Trophoblast cell (in vitro differentiated cells and primary cell): Measurements from ENCODE around the gene DNAH14.

Experiments used
- DNase-seq, 2 donors: peaks; one replicate each; pipeline ENCODE4 v3.0.0-alpha.2; 2016
- H2AFZ ChIP-seq: 2 replicates; pipeline ENCODE4 v1.6.1; 2013; ENCODE audit warnings: low read length, moderate library complexity, mild to moderate bottlenecking; ENCODE audit not compliant: insufficient read depth, poor library complexity
- H2AK5ac ChIP-seq: 2 replicates; pipeline ENCODE4 v1.6.1; 2013; ENCODE audit warnings: mild to moderate bottlenecking, low read length
- H2BK120ac ChIP-seq: 2 replicates; pipeline ENCODE4 v1.6.1; 2013; ENCODE audit warnings: low read length, mild to moderate bottlenecking, moderate library complexity; ENCODE audit not compliant: insufficient read depth, poor library complexity
- H2BK12ac ChIP-seq: 2 replicates; pipeline ENCODE4 v1.6.1; 2013; ENCODE audit warnings: mild to moderate bottlenecking, low read length, moderate library complexity
- H2BK5ac ChIP-seq: 2 replicates; pipeline ENCODE4 v1.6.1; 2013; ENCODE audit warnings: low read length, low read depth, moderate library complexity, mild to moderate bottlenecking; ENCODE audit not compliant: poor library complexity
- H3K14ac ChIP-seq: 2 replicates; pipeline ENCODE4 v1.6.1; 2013; ENCODE audit warnings: mild to moderate bottlenecking, low read length
- H3K18ac ChIP-seq: 2 replicates; pipeline ENCODE4 v1.6.1; 2013; ENCODE audit warnings: mild to moderate bottlenecking, low read length
- H3K23ac ChIP-seq: 2 replicates; pipeline ENCODE4 v1.6.1; 2013; ENCODE audit warnings: low read length
- H3K27ac ChIP-seq: 2 replicates; pipeline ENCODE4 v1.5.1; 2013; ENCODE audit warnings: low read depth, mild to moderate bottlenecking, inconsistent platforms, low read length, moderate library complexity
- H3K27me3 ChIP-seq: 2 replicates; pipeline ENCODE4 v1.6.1; 2013; ENCODE audit warnings: inconsistent platforms, mild to moderate bottlenecking, low read length, moderate library complexity; ENCODE audit not compliant: insufficient read depth
- H3K36me3 ChIP-seq, 2 experiments: 1 replicate in 1 of 2; 2 replicates in 1 of 2; pipeline ENCODE4 v1.6.1; 2013; ENCODE audit warnings: low read length in 2 of 2, mild to moderate bottlenecking in 2 of 2, moderate library complexity in 1 of 2; ENCODE audit not compliant: insufficient read depth in 2 of 2, control insufficient read depth in 1 of 2
- H3K4ac ChIP-seq: 2 replicates; pipeline ENCODE4 v1.6.1; 2013; ENCODE audit warnings: low read depth, mild to moderate bottlenecking, low read length, moderate library complexity
- H3K4me1 ChIP-seq, 2 experiments: 1 replicate in 1 of 2; 2 replicates in 1 of 2; pipeline ENCODE4 v1.6.1; 2013; ENCODE audit warnings: low read length in 2 of 2, mild to moderate bottlenecking in 2 of 2, moderate library complexity in 1 of 2; ENCODE audit not compliant: insufficient read depth in 2 of 2, control insufficient read depth in 1 of 2
- H3K4me2 ChIP-seq: 2 replicates; pipeline ENCODE4 v1.6.1; 2013; ENCODE audit warnings: inconsistent platforms, mild to moderate bottlenecking, low read length, moderate library complexity
- H3K4me3 ChIP-seq: 2 replicates; pipeline ENCODE4 v1.5.1; 2013; ENCODE audit warnings: mild to moderate bottlenecking, low read depth, low read length, inconsistent platforms
- H3K79me1 ChIP-seq: one replicate; pipeline ENCODE4 v1.6.1; 2013; ENCODE audit warnings: low read length
- H3K79me2 ChIP-seq: 2 replicates; pipeline ENCODE4 v1.6.1; 2013; ENCODE audit warnings: low read length, mild to moderate bottlenecking; ENCODE audit not compliant: control insufficient read depth, insufficient read depth, poor library complexity
- H3K9ac ChIP-seq: 2 replicates; pipeline ENCODE4 v1.6.1; 2013; ENCODE audit warnings: mild to moderate bottlenecking, low read length
- H3K9me3 ChIP-seq: 2 replicates; pipeline ENCODE4 v1.6.1; 2013; ENCODE audit warnings: low read depth, mild to moderate bottlenecking, control low read depth, inconsistent platforms, low read length; ENCODE audit not compliant: insufficient read depth
- H4K12ac ChIP-seq: 2 replicates; pipeline ENCODE4 v1.6.1; 2013; ENCODE audit warnings: low read depth, mild to moderate bottlenecking, low read length, moderate library complexity
- H4K8ac ChIP-seq: 2 replicates; pipeline ENCODE4 v1.6.1; 2013; ENCODE audit warnings: low read depth, mild to moderate bottlenecking, low read length, moderate library complexity
- H4K91ac ChIP-seq: one replicate; pipeline ENCODE4 v1.6.1; 2013; ENCODE audit warnings: low read depth, mild to moderate bottlenecking, low read length, moderate library complexity
- WGBS: extraction: QIAGEN DNeasy Blood & Tissue Kit; methylation state at CpG from one replicate; pipeline ENCODE4 v1.1.7; 2013; ENCODE audit warnings: missing lambda C conversion rate; ENCODE audit not compliant: insufficient read length, insufficient coverage; ENCODE audit errors: extremely low coverage; 5-methylcytosine and 5-hydroxymethylcytosine counted together

Gene DNAH14

DNA sequence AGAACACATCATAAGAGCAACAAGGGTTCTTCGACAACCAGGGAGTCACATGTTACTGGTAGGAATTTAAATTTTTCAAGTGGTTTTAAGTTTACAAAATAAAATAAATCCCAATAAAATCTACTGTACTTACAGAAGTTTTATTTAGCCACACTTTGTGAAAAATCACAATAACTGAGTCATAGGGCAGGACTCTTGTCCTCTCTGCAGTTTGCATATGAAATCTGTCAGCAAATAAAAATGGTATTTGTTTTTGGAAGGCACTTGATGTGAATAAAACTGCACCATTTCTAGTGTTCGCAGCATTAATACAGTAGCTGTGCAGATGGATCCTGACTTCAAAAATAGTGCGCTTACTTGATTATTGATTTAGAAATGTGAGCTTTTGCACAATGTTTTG, 348.0 kb downstream of the DNAH14 start:
- H4K12ac ChIP-seq = no peak overlapping the region
- DNase-seq = no peak
- H3K14ac ChIP-seq = no peak overlapping the region
- no peak overlapping the region for H2AFZ ChIP-seq
- H3K79me1 ChIP-seq = no peaks in the 10 kb centered on the region
- H3K27ac ChIP-seq = no peak overlapping the region
- H3K9ac ChIP-seq = no peak overlapping the region
- no peaks in the 10 kb centered on the region for H3K27me3 ChIP-seq
- H3K4me2 ChIP-seq = no peak overlapping the region
- no peak overlapping the region for H2BK12ac ChIP-seq
- H3K18ac ChIP-seq = no peak overlapping the region
- no peaks in the 10 kb centered on the region for H3K79me2 ChIP-seq
- no peak overlapping the region for H2AK5ac ChIP-seq
- WGBS = no CpG with 5 or more reads among the region's 3 CpGs
- H4K91ac ChIP-seq = no peak overlapping the region
- H4K8ac ChIP-seq = no peak overlapping the region
- H3K4ac ChIP-seq = no peak overlapping the region
- H3K4me1 ChIP-seq = no peaks in the 10 kb centered on the region
- no peak overlapping the region for H2BK120ac ChIP-seq
- H3K23ac ChIP-seq = no peak overlapping the region
- no peaks in the 10 kb centered on the region for H3K36me3 ChIP-seq
- H3K9me3 ChIP-seq = no peaks in the 10 kb centered on the region
- no peak overlapping the region for H2BK5ac ChIP-seq
- no peak overlapping the region for H3K4me3 ChIP-seq

DNA sequence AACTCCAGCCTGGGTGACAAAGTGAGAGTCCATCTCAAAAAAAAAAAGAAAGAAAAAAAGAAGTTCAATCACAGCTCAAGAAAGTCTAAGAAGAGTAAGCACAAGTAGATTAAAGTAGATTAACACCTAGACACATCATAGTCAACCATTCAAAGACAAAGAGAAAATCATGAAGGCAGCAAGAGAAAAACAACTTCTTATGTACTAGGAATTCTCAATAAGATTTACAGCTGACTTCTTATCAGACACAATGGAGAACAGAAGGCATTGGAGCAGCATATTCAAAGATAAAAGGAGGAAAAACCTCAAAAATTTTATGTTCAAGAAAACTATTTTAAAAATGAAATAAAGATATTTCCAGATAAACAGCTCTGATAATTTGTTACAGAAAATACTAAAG, 351.1 kb downstream of the DNAH14 start:
- Histone ChIP-seq H3K14ac (no peak overlapping the region), H4K91ac (no peak overlapping the region), H3K9me3 (no peaks in the 10 kb centered on the region), H2AK5ac (no peak overlapping the region), H3K23ac (no peak overlapping the region), H3K4ac (no peak overlapping the region), H3K79me2 (no peaks in the 10 kb centered on the region), H3K9ac (no peak overlapping the region), H4K12ac (no peak overlapping the region), H3K4me2 (no peak overlapping the region), H3K27me3 (no peaks in the 10 kb centered on the region), H3K4me3 (no peak overlapping the region), H3K4me1 (no peaks in the 10 kb centered on the region), H3K79me1 (no peaks in the 10 kb centered on the region), H3K18ac (no peak overlapping the region), H2AFZ (no peak overlapping the region), H2BK5ac (no peak overlapping the region), H4K8ac (no peak overlapping the region), H3K27ac (no peak overlapping the region), H3K36me3 (no peaks in the 10 kb centered on the region), H2BK120ac (no peak overlapping the region), H2BK12ac (no peak overlapping the region)
- DNase-seq = no peak

GRCh38 chr1:225290244-225290643, 360.8 kb downstream of the DNAH14 start:
- Histone ChIP-seq H4K8ac (no peak overlapping the region), H3K18ac (no peak overlapping the region), H2AK5ac (no peak overlapping the region), H3K4me2 (no peak overlapping the region), H2BK120ac (no peak overlapping the region), H3K36me3 (no peaks in the 10 kb centered on the region), H3K9me3 (no peaks in the 10 kb centered on the region), H3K79me2 (no peaks in the 10 kb centered on the region), H3K23ac (no peak overlapping the region), H3K4ac (no peak overlapping the region), H3K27ac (no peak overlapping the region), H3K27me3 (no peaks in the 10 kb centered on the region), H2BK12ac (no peak overlapping the region), H4K91ac (no peak overlapping the region), H3K14ac (no peak overlapping the region), H2BK5ac (no peak overlapping the region), H2AFZ (no peak overlapping the region), H4K12ac (no peak overlapping the region), H3K4me3 (no peak overlapping the region), H3K79me1 (no peaks in the 10 kb centered on the region), H3K9ac (no peak overlapping the region), H3K4me1 (no peaks in the 10 kb centered on the region)
- no CpG with 5 or more reads among the region's 1 CpG for WGBS
- no peak for DNase-seq

DNA sequence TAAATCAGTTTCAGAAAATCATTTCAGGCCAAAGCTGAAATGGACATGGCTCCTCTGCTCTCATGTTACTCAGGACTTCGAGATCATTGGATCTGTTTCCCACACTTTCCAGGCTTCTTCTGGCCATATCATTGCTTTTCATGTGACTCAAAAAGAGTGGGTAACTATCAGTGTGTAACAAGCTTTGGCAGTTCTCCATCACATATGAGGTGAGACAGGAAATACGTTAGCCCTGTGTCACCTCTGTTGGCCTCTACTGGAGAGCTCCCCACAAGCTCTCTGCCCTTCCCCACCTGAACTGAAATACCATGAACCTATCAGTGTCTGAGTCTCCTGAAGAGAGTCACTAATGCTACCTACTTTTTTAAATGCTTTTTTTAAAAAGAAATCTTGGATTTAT, 370.1 kb downstream of the DNAH14 start:
- H3K4me1 ChIP-seq = no peaks in the 10 kb centered on the region
- H3K9ac ChIP-seq = no peak overlapping the region
- no peak overlapping the region for H3K4me2 ChIP-seq
- H3K18ac ChIP-seq = no peak overlapping the region
- no peaks in the 10 kb centered on the region for H3K79me1 ChIP-seq
- no peak for DNase-seq
- no peak overlapping the region for H3K4ac ChIP-seq
- no peak overlapping the region for H4K8ac ChIP-seq
- no peak overlapping the region for H3K4me3 ChIP-seq
- no peak overlapping the region for H3K27ac ChIP-seq
- H4K91ac ChIP-seq = no peak overlapping the region
- no peaks in the 10 kb centered on the region for H3K36me3 ChIP-seq
- H3K27me3 ChIP-seq = no peaks in the 10 kb centered on the region
- no peak overlapping the region for H2AFZ ChIP-seq
- no peak overlapping the region for H3K23ac ChIP-seq
- H2AK5ac ChIP-seq = no peak overlapping the region
- no peak overlapping the region for H2BK12ac ChIP-seq
- no peak overlapping the region for H2BK120ac ChIP-seq
- no peak overlapping the region for H4K12ac ChIP-seq
- no CpG with 5 or more reads among the region's 2 CpGs for WGBS
- no peak overlapping the region for H3K14ac ChIP-seq
- no peak overlapping the region for H2BK5ac ChIP-seq
- H3K9me3 ChIP-seq = peaks cover 1% of the 10 kb centered on the region
- H3K79me2 ChIP-seq = no peaks in the 10 kb centered on the region
